ENCODE results near the gene SETDB2. TPM values are rescaled to one million over a fixed set of nuclear protein-coding genes. Genes with fewer than 3 reads are reported as not detected.

SETDB2 gene
- total and polyA plus RNA-seq, 2 of the 4 experiments (the other 2 are of a cell fraction) = 4.3 to 5.7 TPM

DNA sequence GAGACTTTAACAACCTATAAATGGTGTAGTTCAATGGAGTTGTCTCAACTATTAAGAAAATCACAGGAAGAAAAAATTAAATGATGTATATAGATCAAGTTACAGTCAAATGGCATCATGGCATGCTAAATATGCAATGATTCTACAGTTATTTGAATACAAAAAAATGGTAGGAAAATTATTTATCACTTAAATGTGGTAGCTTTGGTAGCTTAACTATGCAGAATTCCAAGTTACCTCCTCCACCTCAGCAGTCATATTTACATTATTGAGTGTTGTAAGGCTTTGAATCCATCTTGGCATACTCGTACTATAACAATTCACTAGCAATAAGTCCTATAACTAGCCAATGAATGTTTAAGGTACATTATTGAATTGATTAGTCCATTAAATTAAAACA is 37.0 kb upstream of the SETDB2 start:
- Histone ChIP-seq H4K5ac (ENCODE audit: low read depth, low read length) (no peak overlapping the region), H3K23ac (ENCODE audit: low read depth, low read length) (no peak overlapping the region), H3K36me3 (ENCODE audit: control insufficient read depth, insufficient read depth, low read length) (no peaks in the 10 kb centered on the region), H3K4me2 (ENCODE audit: low read depth, low read length) (no peak overlapping the region), H3K56ac (ENCODE audit: extremely low read depth, insufficient read depth, low read length) (no peak overlapping the region), H2BK15ac (ENCODE audit: low read depth, low read length) (no peak overlapping the region), H3K9ac (ENCODE audit: low read depth, low read length) (no peak overlapping the region), H2AFZ (replicated peaks; ENCODE audit: low read length, poor library complexity) (no peak overlapping the region), H3K27me3 (ENCODE audit: control insufficient read depth, insufficient read depth, low read length) (no peaks in the 10 kb centered on the region), H3K4ac (ENCODE audit: low read depth, low read length) (no peak overlapping the region), H2BK5ac (ENCODE audit: low read depth, low read length, poor library complexity, severe bottlenecking) (no peak overlapping the region), H2BK120ac (ENCODE audit: low read depth, low read length) (no peak overlapping the region), H3K27ac (ENCODE audit: insufficient read depth, low read length) (no peak overlapping the region), H3K18ac (ENCODE audit: low read depth, low read length) (no peak overlapping the region), H2AK9ac (replicated peaks; ENCODE audit: low read depth, low read length, poor library complexity) (no peak overlapping the region), H2AK5ac (ENCODE audit: low read depth, low read length) (no peak overlapping the region), H3K79me1 (ENCODE audit: low read depth in 1 of 2, low read length in 2 of 2) (peaks cover 0 to 3% of the 10 kb centered on the region in 2 experiments; a peak in 1 of 4 replicates), H4K20me1 (ENCODE audit: insufficient read depth, low read length) (no peaks in the 10 kb centered on the region), H3K9me3 (ENCODE audit: control insufficient read depth, insufficient read depth, low read length) (peaks cover 6% of the 10 kb centered on the region), H3K9me1 (ENCODE audit: insufficient read depth, low read length) (peaks cover 3% of the 10 kb centered on the region; the same call in 1 of the 2 replicates), H2BK20ac (ENCODE audit: low read depth, low read length) (no peak overlapping the region), H3K14ac (replicated peaks; ENCODE audit: low read depth, low read length) (no peak overlapping the region), H4K91ac (ENCODE audit: insufficient read depth, low read depth, low read length) (no peak overlapping the region), H3K4me1 (ENCODE audit: control insufficient read depth, insufficient read depth, low read length) (peaks cover 2% of the 10 kb centered on the region; the same call in 1 of the 2 replicates), H3K4me3 (ENCODE audit: insufficient read depth, low read depth, low read length) (no peak overlapping the region), H4K8ac (ENCODE audit: low read depth in 2 of 2, low read length in 2 of 2) (no peak overlapping the region)
- BruUV-seq (replicated peaks) = no TSS peak
- WGBS, 2 experiments (ENCODE audit: extremely low coverage in 2 of 2, insufficient read length in 1 of 2) = no CpG with 5 or more reads among the region's 1 CpG
- intact Hi-C loops (cut with micrococcal nuclease) = no loop called here
- in situ Hi-C loops (cut with MboI; ENCODE audit: low sequenced_read_pairs) = no loop called here
- CTCF ChIA-PET = no interaction called here
- DNase-seq = peak; percentile 50
- dilution Hi-C loops (cut with HindIII; ENCODE audit: low sequenced_read_pairs, unreplicated experiment) = no loop called here
- TF ChIP-seq CHD1 (IDR thresholded peaks at IDR 0.05; ENCODE audit: low read depth, low read length) = no peak
- no peak for TF ChIP-seq BHLHE40 (IDR thresholded peaks at IDR 0.05; ENCODE audit: low read depth, low read length)
- no peak for TF ChIP-seq CEBPB (IDR thresholded peaks at IDR 0.05; ENCODE audit: low read depth, low read length)
- TF ChIP-seq CTCF (conservative IDR thresholded peaks at IDR 0.05; ENCODE audit: low read depth, low read length) = no peak
- TF ChIP-seq FOS (IDR thresholded peaks at IDR 0.05; ENCODE audit: low read depth, low read length) = no peak
- no peak for TF ChIP-seq MAFK (IDR thresholded peaks at IDR 0.05; ENCODE audit: low read depth, low read length)
- TF ChIP-seq RFX5 (IDR thresholded peaks at IDR 0.05; ENCODE audit: low read depth, low read length) = no peak
- TF ChIP-seq RCOR1 (IDR thresholded peaks at IDR 0.05; ENCODE audit: insufficient replicate concordance, low read length) = no peak
- TF ChIP-seq ELK1 (IDR thresholded peaks at IDR 0.05; ENCODE audit: borderline replicate concordance, low read depth, low read length) = no peak
- no peak for TF ChIP-seq MAZ (IDR thresholded peaks at IDR 0.05; ENCODE audit: borderline replicate concordance, low read depth, low read length)
- no peak for TF ChIP-seq SMC3 (IDR thresholded peaks at IDR 0.05; ENCODE audit: low read depth, low read length)
- TF ChIP-seq NFE2L2 (IDR thresholded peaks at IDR 0.05; ENCODE audit: low read depth, low read length) = no peak
- no peak for TF ChIP-seq MXI1 (IDR thresholded peaks at IDR 0.05; ENCODE audit: borderline replicate concordance, low read depth, low read length)
- no peak for TF ChIP-seq RAD21 (IDR thresholded peaks at IDR 0.05; ENCODE audit: low read length)
- no peak for TF ChIP-seq POLR2A (IDR thresholded peaks at IDR 0.05; ENCODE audit: low read depth, low read length)
- no peak for TF ChIP-seq USF2 (IDR thresholded peaks at IDR 0.05; ENCODE audit: low read depth, low read length)
- ATAC-seq (ENCODE audit: low read depth) = peak; percentile 67
- POLR2A ChIA-PET (ENCODE audit: unreplicated experiment) = no interaction called here

All from IMR-90 (cell line).